Measurements from ENCODE around the gene ARHGAP29.
"Not testable (repeated sequence)": the region's sequence is repeated elsewhere in the genome, so short reads cannot be mapped to it uniquely, and the experiment has no call there.

Gene ARHGAP29

DNA sequence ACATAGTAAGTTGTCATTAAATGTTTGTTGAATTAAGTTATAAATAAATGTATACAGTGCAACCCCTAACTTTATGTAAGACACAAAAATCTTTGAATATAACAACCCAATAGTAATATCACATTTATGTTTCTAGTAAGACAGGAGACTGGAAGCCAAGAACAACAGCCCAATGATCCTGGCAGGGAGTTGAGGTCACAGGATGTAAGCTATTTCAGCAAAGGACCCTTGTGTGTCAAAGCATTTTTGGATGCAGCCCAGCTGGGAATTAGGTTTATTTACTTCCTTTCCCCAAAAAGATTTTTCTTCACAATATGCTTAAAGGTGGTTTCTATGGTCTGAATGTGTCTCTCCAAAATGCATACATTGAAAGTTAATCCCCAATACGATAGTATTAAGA is 82.4 kb downstream of the ARHGAP29 start:
- no peak for DNase-seq (ENCODE audit: low spot score)
- in situ Hi-C loops (cut with MboI; ENCODE audit: low sequenced_read_pairs, unreplicated experiment) = no loop called here
- TF ChIP-seq, protein P1, sequence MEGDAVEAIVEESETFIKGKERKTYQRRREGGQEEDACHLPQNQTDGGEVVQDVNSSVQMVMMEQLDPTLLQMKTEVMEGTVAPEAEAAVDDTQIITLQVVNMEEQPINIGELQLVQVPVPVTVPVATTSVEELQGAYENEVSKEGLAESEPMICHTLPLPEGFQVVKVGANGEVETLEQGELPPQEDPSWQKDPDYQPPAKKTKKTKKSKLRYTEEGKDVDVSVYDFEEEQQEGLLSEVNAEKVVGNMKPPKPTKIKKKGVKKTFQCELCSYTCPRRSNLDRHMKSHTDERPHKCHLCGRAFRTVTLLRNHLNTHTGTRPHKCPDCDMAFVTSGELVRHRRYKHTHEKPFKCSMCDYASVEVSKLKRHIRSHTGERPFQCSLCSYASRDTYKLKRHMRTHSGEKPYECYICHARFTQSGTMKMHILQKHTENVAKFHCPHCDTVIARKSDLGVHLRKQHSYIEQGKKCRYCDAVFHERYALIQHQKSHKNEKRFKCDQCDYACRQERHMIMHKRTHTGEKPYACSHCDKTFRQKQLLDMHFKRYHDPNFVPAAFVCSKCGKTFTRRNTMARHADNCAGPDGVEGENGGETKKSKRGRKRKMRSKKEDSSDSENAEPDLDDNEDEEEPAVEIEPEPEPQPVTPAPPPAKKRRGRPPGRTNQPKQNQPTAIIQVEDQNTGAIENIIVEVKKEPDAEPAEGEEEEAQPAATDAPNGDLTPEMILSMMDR (IDR thresholded peaks at IDR 0.05; ENCODE audit: borderline replicate concordance, control extremely low read depth, extremely low read depth, insufficient read depth, missing control alignments) = no peak

DNA sequence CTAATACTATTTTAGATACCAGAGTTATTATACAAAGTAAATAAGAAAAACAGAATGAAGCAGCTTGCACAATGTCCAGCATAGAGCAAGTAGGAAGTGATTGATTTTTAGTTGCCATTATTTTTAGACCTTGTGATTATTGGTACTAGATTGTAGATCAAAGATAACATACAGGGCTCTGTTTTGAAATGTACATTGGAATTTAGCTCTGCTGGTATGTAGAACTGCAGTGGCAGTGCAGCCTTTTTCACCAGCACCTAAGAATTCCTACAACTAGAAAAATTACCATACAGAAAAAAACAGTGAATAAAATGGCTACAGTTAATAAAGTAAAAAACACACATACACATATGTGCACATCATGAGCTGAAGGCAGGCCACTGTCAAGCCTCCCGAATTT is 84.3 kb downstream of the ARHGAP29 start:
- in situ Hi-C loops (cut with MboI; ENCODE audit: low sequenced_read_pairs, unreplicated experiment) = no loop called here
- DNase-seq (ENCODE audit: low spot score) = no peak
- TF ChIP-seq, protein P1 (IDR thresholded peaks at IDR 0.05; ENCODE audit: borderline replicate concordance, control extremely low read depth, extremely low read depth, insufficient read depth, missing control alignments) = no peak

DNA sequence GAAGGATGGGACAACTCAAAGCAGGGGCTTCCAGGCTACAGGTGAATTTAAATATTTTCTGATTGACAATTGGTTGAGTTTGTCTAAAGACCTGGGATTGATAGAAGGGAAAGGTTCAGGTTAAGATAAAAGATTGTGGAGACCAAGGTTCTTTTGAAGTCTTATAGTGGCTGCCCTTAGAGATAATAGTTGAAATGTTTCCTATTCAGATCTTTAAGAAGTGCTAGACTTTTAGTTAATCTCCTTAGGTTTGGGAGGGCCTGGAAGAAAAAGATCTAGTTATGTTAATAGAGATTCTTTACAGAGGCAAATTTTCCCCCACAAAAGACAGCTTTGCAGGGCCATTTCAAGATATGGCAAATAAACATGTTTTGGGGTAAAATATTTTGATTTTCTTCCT is 88.2 kb downstream of the ARHGAP29 start:
- DNase-seq (ENCODE audit: low spot score); in situ Hi-C loops (cut with MboI; ENCODE audit: low sequenced_read_pairs, unreplicated experiment): not testable (repeated sequence)

DNA sequence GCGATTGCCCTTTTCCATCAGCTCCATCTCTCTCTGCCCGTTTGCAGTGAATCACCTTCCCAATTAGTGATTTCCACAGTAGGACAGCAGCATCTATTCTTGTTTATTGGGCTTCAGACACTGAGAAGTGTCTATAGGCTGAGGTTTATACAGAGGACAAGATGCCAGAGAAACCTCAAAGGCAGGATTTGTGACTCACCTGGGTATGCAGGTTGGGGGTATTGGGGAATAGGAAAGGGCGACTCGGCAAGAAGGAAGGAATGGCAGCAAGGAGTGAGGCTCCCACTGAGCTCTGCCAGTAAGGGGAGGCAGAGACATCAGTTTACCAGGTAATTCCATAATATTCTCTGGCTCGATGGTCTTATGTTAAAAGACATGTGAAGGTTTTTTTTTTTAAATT is 91.1 kb downstream of the ARHGAP29 start:
- in situ Hi-C loops (cut with MboI; ENCODE audit: low sequenced_read_pairs, unreplicated experiment) = no loop called here

DNA sequence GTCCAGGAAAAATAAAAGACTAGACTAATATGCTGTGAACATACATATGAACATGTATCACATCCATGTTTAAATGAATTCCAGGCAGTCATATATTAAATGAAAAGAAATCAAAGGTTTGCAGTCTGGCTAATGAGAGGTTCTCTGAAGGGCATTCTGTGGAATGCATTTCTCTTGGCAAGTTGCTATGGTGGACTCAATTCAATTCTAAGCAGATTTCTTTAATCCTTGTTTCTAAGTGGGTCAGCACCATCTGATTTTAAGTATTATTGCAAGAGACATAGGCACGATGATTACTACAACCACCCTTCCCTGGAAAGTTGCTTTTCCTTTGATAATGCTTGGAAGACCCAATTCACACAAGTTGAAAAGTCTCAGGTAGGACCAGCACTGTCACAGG is 92.5 kb downstream of the ARHGAP29 start:
- TF ChIP-seq, protein P1 (IDR thresholded peaks at IDR 0.05; ENCODE audit: borderline replicate concordance, control extremely low read depth, extremely low read depth, insufficient read depth, missing control alignments) = no peak
- no peak for DNase-seq (ENCODE audit: low spot score)
- in situ Hi-C loops (cut with MboI; ENCODE audit: low sequenced_read_pairs, unreplicated experiment) = no loop called here

More for the DNA sequence above, 91.1 kb downstream of the ARHGAP29 start:
- DNase-seq (ENCODE audit: low spot score) = no peak
- TF ChIP-seq, protein P1 (IDR thresholded peaks at IDR 0.05; ENCODE audit: borderline replicate concordance, control extremely low read depth, extremely low read depth, insufficient read depth, missing control alignments) = no peak

DNA sequence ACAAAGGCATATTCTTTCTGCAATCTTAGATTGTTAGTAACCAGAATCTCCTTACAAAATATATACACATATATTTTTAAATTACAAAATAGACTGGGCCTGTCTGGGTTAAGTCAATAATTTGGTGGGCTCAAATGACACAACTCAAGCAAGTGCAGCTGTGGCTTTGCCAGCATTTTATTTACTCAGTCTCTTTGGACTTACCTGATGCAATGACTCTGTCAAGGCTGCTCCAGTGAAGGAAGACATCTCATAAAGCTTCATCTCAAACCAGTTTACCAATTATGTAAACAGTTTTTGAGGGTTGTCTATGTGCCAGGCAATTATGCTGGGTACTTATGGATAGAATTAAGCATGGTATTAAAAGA is 93.6 kb downstream of the ARHGAP29 start:
- no peak for DNase-seq (ENCODE audit: low spot score)
- TF ChIP-seq, protein P1 (IDR thresholded peaks at IDR 0.05; ENCODE audit: borderline replicate concordance, control extremely low read depth, extremely low read depth, insufficient read depth, missing control alignments) = no peak
- in situ Hi-C loops (cut with MboI; ENCODE audit: low sequenced_read_pairs, unreplicated experiment) = no loop called here

DNA sequence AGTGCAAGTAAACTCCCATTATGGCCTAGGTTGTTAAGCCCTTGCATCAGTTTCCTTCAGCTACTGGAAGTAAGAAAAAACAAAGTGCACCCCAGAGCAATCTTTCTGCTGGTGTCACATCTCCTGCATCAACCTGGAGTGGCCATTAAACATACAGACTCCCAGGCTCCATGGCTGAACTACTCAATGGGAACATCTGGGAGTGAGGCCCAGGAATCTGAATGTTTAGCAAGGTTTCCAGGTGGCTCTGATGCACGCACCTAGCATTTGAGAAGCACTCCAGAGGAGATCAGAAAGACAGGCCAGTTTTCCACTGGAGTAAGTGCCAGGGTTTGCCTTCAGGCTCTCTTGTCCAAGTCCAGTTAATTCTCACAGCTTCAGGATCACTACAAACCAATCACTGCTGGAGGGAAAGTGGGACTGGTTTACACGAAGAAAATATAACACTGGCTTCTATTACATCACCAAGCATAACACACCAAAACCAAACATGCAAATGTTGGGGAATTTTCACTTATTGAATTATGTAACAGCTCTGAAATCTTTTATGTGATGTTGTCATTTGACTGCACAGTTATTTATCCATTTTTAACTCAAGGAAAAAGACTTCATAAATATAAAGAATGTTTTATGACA is 94.1 kb downstream of the ARHGAP29 start:
- TF ChIP-seq, protein P1 (IDR thresholded peaks at IDR 0.05; ENCODE audit: borderline replicate concordance, control extremely low read depth, extremely low read depth, insufficient read depth, missing control alignments) = no peak
- DNase-seq (ENCODE audit: low spot score) = no peak
- in situ Hi-C loops (cut with MboI; ENCODE audit: low sequenced_read_pairs, unreplicated experiment) = no loop called here
